ENCODE measurements around the gene TMEM231. TPM values are rescaled to one million over a fixed set of nuclear protein-coding genes. Genes with fewer than 3 reads are reported as not detected.

TMEM231 gene
- total RNA-seq, 1 experiment from 2014 or later = 9.7 TPM

DNA sequence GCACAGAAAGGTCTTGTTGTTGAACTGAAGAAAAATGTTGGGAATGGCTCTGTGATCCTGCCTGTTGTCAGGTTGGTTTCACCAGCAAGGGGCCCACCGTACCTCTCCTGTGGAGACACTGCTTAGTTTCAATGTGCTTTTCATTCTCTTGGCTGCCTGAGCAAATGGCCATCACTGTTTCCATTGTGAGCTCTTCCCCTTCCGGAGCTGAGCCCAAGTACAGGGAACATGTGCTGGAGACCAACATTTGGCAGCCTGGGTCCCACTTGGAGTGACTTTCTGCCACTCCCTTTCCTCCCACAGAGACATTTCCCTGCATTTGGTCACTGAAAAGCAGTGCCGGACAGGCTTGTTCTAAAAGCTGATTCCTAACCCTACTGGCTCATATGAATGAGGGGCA lies 33.3 kb upstream of the TMEM231 start:
- DNase-seq (ENCODE audit: low read depth, low spot score) (no peak), ATAC-seq (no peak)
- Histone ChIP-seq H3K27ac (ENCODE audit: low read depth, low read length) (no peak overlapping the region), H3K9ac (ENCODE audit: low read length) (no peak overlapping the region), H3K36me3 (ENCODE audit: control insufficient read depth in 1 of 2, insufficient read depth in 2 of 2, low read length in 2 of 2) (peaks cover 0 to 2% of the 10 kb centered on the region in 2 experiments; a peak in 1 of 4 replicates), H3K4me2 (ENCODE audit: low read length) (no peak overlapping the region), H3K4me3 (replicated peaks in 1 of 2; ENCODE audit: low read depth in 1 of 2, low read length in 2 of 2) (no peak overlapping the region), H3K9me3 (ENCODE audit: control insufficient read depth in 1 of 2, insufficient read depth in 1 of 2, low read depth in 1 of 2, low read length in 2 of 2) (no peaks in the 10 kb centered on the region), H4K20me1 (ENCODE audit: insufficient read depth) (no peaks in the 10 kb centered on the region), H3K9me2 (ENCODE audit: insufficient read depth) (no peaks in the 10 kb centered on the region), H2AFZ (ENCODE audit: low read depth, low read length, poor library complexity, severe bottlenecking) (no peak overlapping the region), H3K4me1 (ENCODE audit: control insufficient read depth in 1 of 2, insufficient read depth in 2 of 2, low read length in 2 of 2) (peaks cover 0 to 5% of the 10 kb centered on the region in 2 experiments; a peak in 1 of 4 replicates), H3K27me3 (ENCODE audit: insufficient read depth, low read length) (no peaks in the 10 kb centered on the region), H3K79me2 (ENCODE audit: insufficient read depth, low read length) (no peaks in the 10 kb centered on the region)
- ChIA-PET RAD21 (ENCODE audit: low non-redundant PET in 1 of 2, low total read pairs in 2 of 2, uncharacterized antibody in 2 of 2, unreplicated experiment in 2 of 2) (no interaction called here), CTCF (no interaction called here), POLR2A (no interaction called here)
- BruUV-seq (replicated peaks) = no TSS peak
- TF ChIP-seq CEBPB (IDR thresholded peaks at IDR 0.05; ENCODE audit: low read depth) (no peak), POLR2AphosphoS5 (IDR thresholded peaks at IDR 0.05; ENCODE audit: low read depth, low read length) (no peak), EZH2phosphoT487 (IDR thresholded peaks at IDR 0.05; ENCODE audit: borderline replicate concordance) (no peak), ZFX (IDR thresholded peaks at IDR 0.05) (no peak), SP1 (IDR thresholded peaks at IDR 0.05; ENCODE audit: low read depth) (no peak)
- TF ChIP-seq, protein P1, sequence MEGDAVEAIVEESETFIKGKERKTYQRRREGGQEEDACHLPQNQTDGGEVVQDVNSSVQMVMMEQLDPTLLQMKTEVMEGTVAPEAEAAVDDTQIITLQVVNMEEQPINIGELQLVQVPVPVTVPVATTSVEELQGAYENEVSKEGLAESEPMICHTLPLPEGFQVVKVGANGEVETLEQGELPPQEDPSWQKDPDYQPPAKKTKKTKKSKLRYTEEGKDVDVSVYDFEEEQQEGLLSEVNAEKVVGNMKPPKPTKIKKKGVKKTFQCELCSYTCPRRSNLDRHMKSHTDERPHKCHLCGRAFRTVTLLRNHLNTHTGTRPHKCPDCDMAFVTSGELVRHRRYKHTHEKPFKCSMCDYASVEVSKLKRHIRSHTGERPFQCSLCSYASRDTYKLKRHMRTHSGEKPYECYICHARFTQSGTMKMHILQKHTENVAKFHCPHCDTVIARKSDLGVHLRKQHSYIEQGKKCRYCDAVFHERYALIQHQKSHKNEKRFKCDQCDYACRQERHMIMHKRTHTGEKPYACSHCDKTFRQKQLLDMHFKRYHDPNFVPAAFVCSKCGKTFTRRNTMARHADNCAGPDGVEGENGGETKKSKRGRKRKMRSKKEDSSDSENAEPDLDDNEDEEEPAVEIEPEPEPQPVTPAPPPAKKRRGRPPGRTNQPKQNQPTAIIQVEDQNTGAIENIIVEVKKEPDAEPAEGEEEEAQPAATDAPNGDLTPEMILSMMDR (IDR thresholded peaks at IDR 0.05 in 2 of 3, conservative IDR thresholded peaks at IDR 0.05 in 1 of 3; ENCODE audit: borderline replicate concordance in 1 of 3, insufficient read depth in 1 of 3, low read depth in 2 of 3, low read length in 2 of 3) = no peak
- TF ChIP-seq, protein P2, sequence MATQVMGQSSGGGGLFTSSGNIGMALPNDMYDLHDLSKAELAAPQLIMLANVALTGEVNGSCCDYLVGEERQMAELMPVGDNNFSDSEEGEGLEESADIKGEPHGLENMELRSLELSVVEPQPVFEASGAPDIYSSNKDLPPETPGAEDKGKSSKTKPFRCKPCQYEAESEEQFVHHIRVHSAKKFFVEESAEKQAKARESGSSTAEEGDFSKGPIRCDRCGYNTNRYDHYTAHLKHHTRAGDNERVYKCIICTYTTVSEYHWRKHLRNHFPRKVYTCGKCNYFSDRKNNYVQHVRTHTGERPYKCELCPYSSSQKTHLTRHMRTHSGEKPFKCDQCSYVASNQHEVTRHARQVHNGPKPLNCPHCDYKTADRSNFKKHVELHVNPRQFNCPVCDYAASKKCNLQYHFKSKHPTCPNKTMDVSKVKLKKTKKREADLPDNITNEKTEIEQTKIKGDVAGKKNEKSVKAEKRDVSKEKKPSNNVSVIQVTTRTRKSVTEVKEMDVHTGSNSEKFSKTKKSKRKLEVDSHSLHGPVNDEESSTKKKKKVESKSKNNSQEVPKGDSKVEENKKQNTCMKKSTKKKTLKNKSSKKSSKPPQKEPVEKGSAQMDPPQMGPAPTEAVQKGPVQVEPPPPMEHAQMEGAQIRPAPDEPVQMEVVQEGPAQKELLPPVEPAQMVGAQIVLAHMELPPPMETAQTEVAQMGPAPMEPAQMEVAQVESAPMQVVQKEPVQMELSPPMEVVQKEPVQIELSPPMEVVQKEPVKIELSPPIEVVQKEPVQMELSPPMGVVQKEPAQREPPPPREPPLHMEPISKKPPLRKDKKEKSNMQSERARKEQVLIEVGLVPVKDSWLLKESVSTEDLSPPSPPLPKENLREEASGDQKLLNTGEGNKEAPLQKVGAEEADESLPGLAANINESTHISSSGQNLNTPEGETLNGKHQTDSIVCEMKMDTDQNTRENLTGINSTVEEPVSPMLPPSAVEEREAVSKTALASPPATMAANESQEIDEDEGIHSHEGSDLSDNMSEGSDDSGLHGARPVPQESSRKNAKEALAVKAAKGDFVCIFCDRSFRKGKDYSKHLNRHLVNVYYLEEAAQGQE (IDR thresholded peaks at IDR 0.05; ENCODE audit: low read depth) = no peak
- TF ChIP-seq, protein P3, sequence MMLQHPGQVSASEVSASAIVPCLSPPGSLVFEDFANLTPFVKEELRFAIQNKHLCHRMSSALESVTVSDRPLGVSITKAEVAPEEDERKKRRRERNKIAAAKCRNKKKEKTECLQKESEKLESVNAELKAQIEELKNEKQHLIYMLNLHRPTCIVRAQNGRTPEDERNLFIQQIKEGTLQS (IDR thresholded peaks at IDR 0.05) = no peak
- intact Hi-C loops (cut with micrococcal nuclease) = no loop called here
